Parathyroid adenoma (tissue), 2 donors: Measurements from ENCODE around the gene ARHGEF38.

ENCODE experiments used
- H2AFZ ChIP-seq: fragments of 300-600 bp; sonication (generic); one replicate; pipeline ENCODE4 v1.7.0; 2017; ENCODE audit warnings: antibody characterized with exemption, mild to moderate bottlenecking
- H3K27ac ChIP-seq: fragments of 300-600 bp; sonication (generic); one replicate; pipeline ENCODE4 v1.7.0; 2017
- H3K27me3 ChIP-seq: fragments of 300-600 bp; sonication (generic); one replicate; pipeline ENCODE4 v1.7.0; 2017; ENCODE audit warnings: low read length; ENCODE audit not compliant: control insufficient read depth, insufficient read depth
- H3K36me3 ChIP-seq: fragments of 300-600 bp; sonication (generic); one replicate; pipeline ENCODE4 v1.7.0; 2017; ENCODE audit warnings: low read length; ENCODE audit not compliant: control insufficient read depth, insufficient read depth
- H3K4me1 ChIP-seq: fragments of 300-600 bp; sonication (generic); one replicate; pipeline ENCODE4 v1.7.0; 2017; ENCODE audit warnings: control low read depth
- H3K4me2 ChIP-seq: fragments of 300-600 bp; sonication (generic); one replicate; pipeline ENCODE4 v1.7.0; 2017; ENCODE audit warnings: low read length
- H3K4me3 ChIP-seq: fragments of 300-600 bp; sonication (generic); one replicate; pipeline ENCODE4 v1.7.0; 2017; ENCODE audit warnings: low read depth, low read length
- H3K79me2 ChIP-seq: fragments of 300-600 bp; sonication (generic); one replicate; pipeline ENCODE4 v1.7.0; 2017; ENCODE audit warnings: control low read depth
- H3K9ac ChIP-seq: fragments of 300-600 bp; sonication (generic); one replicate; pipeline ENCODE4 v1.7.0; 2017; ENCODE audit warnings: mild to moderate bottlenecking
- H3K9me3 ChIP-seq: fragments of 300-600 bp; sonication (generic); one replicate; pipeline ENCODE4 v1.7.0; 2017; ENCODE audit warnings: low read length; ENCODE audit not compliant: control insufficient read depth
- TF ChIP-seq, protein P1 (sequence below): fragments of 300-600 bp; sonication (generic); IDR thresholded peaks from one replicate; pipeline ENCODE4 v1.7.0; 2017; ENCODE audit warnings: antibody characterized with exemption, mild to moderate bottlenecking
- donor health status: primary hyperparathyroidism.

Gene ARHGEF38

DNA sequence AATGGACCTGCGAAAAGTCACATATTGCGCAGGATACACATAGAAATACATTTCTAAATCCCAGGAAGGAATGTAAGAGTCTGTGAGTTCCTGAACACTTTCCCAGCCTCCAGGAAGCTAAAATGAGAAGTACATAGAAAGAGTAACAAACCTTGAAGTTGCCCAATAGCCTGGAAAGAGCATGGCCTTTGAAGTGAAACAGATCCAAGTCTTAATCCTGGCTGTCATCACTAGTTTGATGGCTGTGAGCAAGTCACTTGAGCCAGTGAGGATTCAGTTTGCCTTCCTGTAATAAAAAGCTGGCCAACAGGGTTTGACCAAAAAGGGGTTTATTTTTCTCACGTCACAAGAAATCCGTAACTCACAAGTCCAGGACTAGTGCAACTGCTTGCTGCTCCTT lies 69.8 kb downstream of the ARHGEF38 start:
- Histone ChIP-seq H3K27me3 (no peaks in the 10 kb centered on the region), H3K4me1 (no peaks in the 10 kb centered on the region), H3K79me2 (no peaks in the 10 kb centered on the region), H3K9ac (no peak overlapping the region), H3K4me2 (no peak overlapping the region), H3K36me3 (no peaks in the 10 kb centered on the region), H2AFZ (no peak overlapping the region), H3K9me3 (no peaks in the 10 kb centered on the region), H3K4me3 (no peak overlapping the region), H3K27ac (no peak overlapping the region)
- TF ChIP-seq, protein P1, sequence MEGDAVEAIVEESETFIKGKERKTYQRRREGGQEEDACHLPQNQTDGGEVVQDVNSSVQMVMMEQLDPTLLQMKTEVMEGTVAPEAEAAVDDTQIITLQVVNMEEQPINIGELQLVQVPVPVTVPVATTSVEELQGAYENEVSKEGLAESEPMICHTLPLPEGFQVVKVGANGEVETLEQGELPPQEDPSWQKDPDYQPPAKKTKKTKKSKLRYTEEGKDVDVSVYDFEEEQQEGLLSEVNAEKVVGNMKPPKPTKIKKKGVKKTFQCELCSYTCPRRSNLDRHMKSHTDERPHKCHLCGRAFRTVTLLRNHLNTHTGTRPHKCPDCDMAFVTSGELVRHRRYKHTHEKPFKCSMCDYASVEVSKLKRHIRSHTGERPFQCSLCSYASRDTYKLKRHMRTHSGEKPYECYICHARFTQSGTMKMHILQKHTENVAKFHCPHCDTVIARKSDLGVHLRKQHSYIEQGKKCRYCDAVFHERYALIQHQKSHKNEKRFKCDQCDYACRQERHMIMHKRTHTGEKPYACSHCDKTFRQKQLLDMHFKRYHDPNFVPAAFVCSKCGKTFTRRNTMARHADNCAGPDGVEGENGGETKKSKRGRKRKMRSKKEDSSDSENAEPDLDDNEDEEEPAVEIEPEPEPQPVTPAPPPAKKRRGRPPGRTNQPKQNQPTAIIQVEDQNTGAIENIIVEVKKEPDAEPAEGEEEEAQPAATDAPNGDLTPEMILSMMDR, result no peak

DNA sequence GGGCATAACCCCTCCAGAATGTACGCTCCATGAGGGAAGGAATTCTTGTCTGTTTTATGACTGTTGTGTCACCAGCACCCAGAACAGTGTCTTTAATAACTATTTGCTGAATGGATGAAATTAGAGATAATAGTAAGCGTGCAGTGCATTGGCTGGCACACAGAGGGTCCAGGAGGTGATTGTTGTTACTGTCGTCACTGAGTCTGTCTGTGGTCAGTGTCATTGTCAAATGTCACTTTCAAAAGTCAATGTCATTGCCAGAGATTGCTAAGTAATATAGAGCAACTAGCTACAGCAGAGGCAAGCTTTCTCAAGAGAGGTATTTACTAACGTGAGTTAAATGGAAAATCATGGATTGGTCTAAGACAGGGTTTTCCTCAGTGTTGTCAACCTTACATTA lies 70.7 kb downstream of the ARHGEF38 start:
- H2AFZ ChIP-seq, result no peak overlapping the region
- no peaks in the 10 kb centered on the region for H3K27me3 ChIP-seq
- H3K4me3 ChIP-seq, result no peak overlapping the region
- H3K79me2 ChIP-seq, result no peaks in the 10 kb centered on the region
- H3K9ac ChIP-seq, result no peak overlapping the region
- no peak overlapping the region for H3K4me2 ChIP-seq
- H3K9me3 ChIP-seq, result no peaks in the 10 kb centered on the region
- TF ChIP-seq, protein P1, result no peak
- H3K36me3 ChIP-seq, result no peaks in the 10 kb centered on the region
- H3K27ac ChIP-seq, result no peak overlapping the region
- no peaks in the 10 kb centered on the region for H3K4me1 ChIP-seq

DNA sequence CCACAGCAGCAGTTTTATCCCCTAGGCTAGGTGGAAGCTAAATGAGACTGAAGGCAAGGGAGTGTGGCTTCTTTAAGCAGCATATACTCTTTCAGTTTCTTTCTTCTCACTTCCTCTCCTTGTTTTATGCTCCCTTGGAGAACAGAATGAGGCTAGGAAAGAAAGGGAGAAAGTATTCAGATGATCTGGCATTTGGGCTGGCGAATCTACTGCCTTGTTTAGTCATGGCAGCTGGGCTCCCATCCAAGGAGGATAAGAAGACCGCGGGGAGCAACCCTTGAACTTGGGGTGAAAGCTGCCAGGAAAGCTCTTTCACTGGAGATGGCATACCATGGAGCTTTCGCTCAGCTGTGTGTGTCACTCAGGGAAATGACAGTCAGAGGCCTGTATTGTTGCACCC lies 72.1 kb downstream of the ARHGEF38 start:
- H3K36me3 ChIP-seq, result no peaks in the 10 kb centered on the region
- no peak overlapping the region for H3K4me3 ChIP-seq
- no peak overlapping the region for H3K4me2 ChIP-seq
- H3K79me2 ChIP-seq, result no peaks in the 10 kb centered on the region
- H3K27me3 ChIP-seq, result no peaks in the 10 kb centered on the region
- no peak overlapping the region for H3K27ac ChIP-seq
- H3K9ac ChIP-seq, result no peak overlapping the region
- H2AFZ ChIP-seq, result no peak overlapping the region
- TF ChIP-seq, protein P1, result no peak
- H3K9me3 ChIP-seq, result no peaks in the 10 kb centered on the region
- no peaks in the 10 kb centered on the region for H3K4me1 ChIP-seq

DNA sequence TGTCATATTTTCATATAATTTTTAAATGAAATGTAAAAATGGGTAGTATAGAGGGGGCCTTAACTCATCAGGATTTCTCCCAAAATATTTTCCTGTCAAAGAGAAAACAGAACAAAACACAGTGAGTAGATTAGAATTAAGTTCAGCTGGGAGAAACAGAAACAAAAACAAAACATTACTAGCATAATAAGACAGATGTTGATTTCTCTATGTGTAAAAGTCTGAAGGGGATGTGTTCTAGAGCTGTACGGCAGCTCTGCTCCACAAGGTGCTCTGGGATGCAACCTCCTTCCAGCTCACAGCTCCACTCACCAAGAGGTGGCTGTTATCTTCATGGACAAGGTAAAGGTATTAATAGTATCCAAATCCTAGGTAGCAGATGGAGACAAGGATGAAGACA lies 72.8 kb downstream of the ARHGEF38 start:
- Histone ChIP-seq H3K4me3 (no peak overlapping the region), H3K36me3 (no peaks in the 10 kb centered on the region), H3K79me2 (no peaks in the 10 kb centered on the region), H3K9ac (no peak overlapping the region), H2AFZ (no peak overlapping the region), H3K9me3 (no peaks in the 10 kb centered on the region), H3K27me3 (no peaks in the 10 kb centered on the region), H3K4me1 (no peaks in the 10 kb centered on the region), H3K27ac (no peak overlapping the region), H3K4me2 (no peak overlapping the region)
- TF ChIP-seq, protein P1, result no peak

DNA sequence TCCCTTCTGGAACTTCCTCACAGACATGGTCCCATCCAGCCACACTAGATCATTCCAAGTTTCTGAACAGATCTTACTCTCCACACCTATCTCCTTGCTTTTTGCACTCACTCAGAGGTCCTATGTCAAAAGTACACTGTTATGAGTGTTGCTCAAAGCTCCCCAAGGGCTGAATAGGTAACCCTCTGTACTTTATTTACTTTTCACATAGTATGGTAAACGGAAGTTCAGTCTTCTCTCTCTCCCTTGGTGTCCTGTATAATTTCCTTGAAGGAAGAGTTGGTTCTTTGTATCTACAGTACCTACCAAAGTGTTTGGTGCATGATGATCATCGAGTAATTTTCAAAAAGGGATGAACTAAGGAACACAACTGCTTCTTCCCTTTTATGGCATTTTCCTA lies 74.4 kb downstream of the ARHGEF38 start:
- no peak overlapping the region for H3K4me3 ChIP-seq
- H2AFZ ChIP-seq, result no peak overlapping the region
- H3K27ac ChIP-seq, result no peak overlapping the region
- H3K27me3 ChIP-seq, result no peaks in the 10 kb centered on the region
- no peaks in the 10 kb centered on the region for H3K9me3 ChIP-seq
- no peaks in the 10 kb centered on the region for H3K79me2 ChIP-seq
- H3K4me1 ChIP-seq, result no peaks in the 10 kb centered on the region
- H3K9ac ChIP-seq, result no peak overlapping the region
- no peak overlapping the region for H3K4me2 ChIP-seq
- no peaks in the 10 kb centered on the region for H3K36me3 ChIP-seq
- TF ChIP-seq, protein P1, result no peak
